ENCODE measurements around the gene MED29.

MED29 gene

GRCh38 chr19:39420769-39421168 is 29.6 kb downstream of the MED29 start:
- Histone ChIP-seq H3K79me2 (ENCODE audit: control insufficient read depth, insufficient read depth, low read length, unreplicated experiment) (peaks cover 3% of the 10 kb centered on the region), H2AFZ (ENCODE audit: low read length, unreplicated experiment) (no peak overlapping the region), H3K27me3 (ENCODE audit: insufficient read depth, low read length) (no peaks in the 10 kb centered on the region), H3K4me3 (ENCODE audit: low read depth, low read length) (no peak overlapping the region), H3K4me1 (ENCODE audit: control insufficient read depth, insufficient read depth, low read length, unreplicated experiment) (no peaks in the 10 kb centered on the region), H3K27ac (ENCODE audit: low read depth, low read length) (no peak overlapping the region), H3K36me3 (ENCODE audit: insufficient read depth, low read length) (peaks cover 5% of the 10 kb centered on the region; the same call in 1 of the 2 replicates)

GRCh38 chr19:39422020-39422419 is 30.8 kb downstream of the MED29 start:
- Histone ChIP-seq H3K36me3 (ENCODE audit: insufficient read depth, low read length) (peaks cover 5% of the 10 kb centered on the region; the same call in 1 of the 2 replicates), H3K4me3 (ENCODE audit: low read depth, low read length) (no peak overlapping the region), H2AFZ (ENCODE audit: low read length, unreplicated experiment) (no peak overlapping the region), H3K27me3 (ENCODE audit: insufficient read depth, low read length) (no peaks in the 10 kb centered on the region), H3K79me2 (ENCODE audit: control insufficient read depth, insufficient read depth, low read length, unreplicated experiment) (no peaks in the 10 kb centered on the region), H3K27ac (ENCODE audit: low read depth, low read length) (no peak overlapping the region), H3K4me1 (ENCODE audit: control insufficient read depth, insufficient read depth, low read length, unreplicated experiment) (no peaks in the 10 kb centered on the region)

- H3K36me3 ChIP-seq (ENCODE audit: insufficient read depth, low read length): peaks cover 5% of the 10 kb centered on the region; the same call in 1 of the 2 replicates
- no peak overlapping the region for H3K27ac ChIP-seq (ENCODE audit: low read depth, low read length)
- peaks cover 4% of the 10 kb centered on the region for H3K4me1 ChIP-seq (ENCODE audit: control insufficient read depth, insufficient read depth, low read length, unreplicated experiment)
Measured at GRCh38 chr19:39423258-39424086, 32.3 kb downstream of the MED29 start.

GRCh38 chr19:39424934-39425333 is 33.8 kb downstream of the MED29 start:
- Histone ChIP-seq H3K36me3 (ENCODE audit: insufficient read depth, low read length) (no peaks in the 10 kb centered on the region; the same call in 1 of the 2 replicates), H3K4me3 (ENCODE audit: low read depth, low read length) (no peak overlapping the region), H3K27ac (ENCODE audit: low read depth, low read length) (no peak overlapping the region), H3K27me3 (ENCODE audit: insufficient read depth, low read length) (no peaks in the 10 kb centered on the region), H3K4me1 (ENCODE audit: control insufficient read depth, insufficient read depth, low read length, unreplicated experiment) (peaks cover 8% of the 10 kb centered on the region), H3K79me2 (ENCODE audit: control insufficient read depth, insufficient read depth, low read length, unreplicated experiment) (no peaks in the 10 kb centered on the region), H2AFZ (ENCODE audit: low read length, unreplicated experiment) (no peak overlapping the region)

More at GRCh38 chr19:39423258-39424086, 32.3 kb downstream of the MED29 start:
- Histone ChIP-seq H3K27me3 (ENCODE audit: insufficient read depth, low read length) (no peaks in the 10 kb centered on the region), H2AFZ (ENCODE audit: low read length, unreplicated experiment) (no peak overlapping the region), H3K79me2 (ENCODE audit: control insufficient read depth, insufficient read depth, low read length, unreplicated experiment) (no peaks in the 10 kb centered on the region), H3K4me3 (ENCODE audit: low read depth, low read length) (no peak overlapping the region)

- Histone ChIP-seq H2AFZ (ENCODE audit: low read length, unreplicated experiment) (no peak overlapping the region), H3K27me3 (ENCODE audit: insufficient read depth, low read length) (no peaks in the 10 kb centered on the region), H3K36me3 (ENCODE audit: insufficient read depth, low read length) (no peaks in the 10 kb centered on the region; the same call in 1 of the 2 replicates), H3K79me2 (ENCODE audit: control insufficient read depth, insufficient read depth, low read length, unreplicated experiment) (no peaks in the 10 kb centered on the region), H3K27ac (ENCODE audit: low read depth, low read length) (no peak overlapping the region), H3K4me3 (ENCODE audit: low read depth, low read length) (no peak overlapping the region), H3K4me1 (ENCODE audit: control insufficient read depth, insufficient read depth, low read length, unreplicated experiment) (peaks cover 8% of the 10 kb centered on the region)
Measured at GRCh38 chr19:39425744-39426143, 34.6 kb downstream of the MED29 start.

- H3K79me2 ChIP-seq (ENCODE audit: control insufficient read depth, insufficient read depth, low read length, unreplicated experiment): no peaks in the 10 kb centered on the region
- no peaks in the 10 kb centered on the region for H3K27me3 ChIP-seq (ENCODE audit: insufficient read depth, low read length)
- no peak overlapping the region for H3K4me3 ChIP-seq (ENCODE audit: low read depth, low read length)
- H2AFZ ChIP-seq (ENCODE audit: low read length, unreplicated experiment): no peak overlapping the region
- no peak overlapping the region for H3K27ac ChIP-seq (ENCODE audit: low read depth, low read length)
- H3K4me1 ChIP-seq (ENCODE audit: control insufficient read depth, insufficient read depth, low read length, unreplicated experiment): peaks cover 8% of the 10 kb centered on the region
- H3K36me3 ChIP-seq (ENCODE audit: insufficient read depth, low read length): no peaks in the 10 kb centered on the region; the same call in 1 of the 2 replicates
Measured at GRCh38 chr19:39426170-39426569, 35.0 kb downstream of the MED29 start.

GRCh38 chr19:39427707-39428106 is 36.5 kb downstream of the MED29 start:
- Histone ChIP-seq H3K79me2 (ENCODE audit: control insufficient read depth, insufficient read depth, low read length, unreplicated experiment) (no peaks in the 10 kb centered on the region), H3K27me3 (ENCODE audit: insufficient read depth, low read length) (no peaks in the 10 kb centered on the region), H3K4me3 (ENCODE audit: low read depth, low read length) (no peak overlapping the region), H2AFZ (ENCODE audit: low read length, unreplicated experiment) (no peak overlapping the region), H3K27ac (ENCODE audit: low read depth, low read length) (no peak overlapping the region), H3K36me3 (ENCODE audit: insufficient read depth, low read length) (peaks cover 3% of the 10 kb centered on the region; the same call in 1 of the 2 replicates), H3K4me1 (ENCODE audit: control insufficient read depth, insufficient read depth, low read length, unreplicated experiment) (peaks cover 8% of the 10 kb centered on the region)

- no peaks in the 10 kb centered on the region for H3K27me3 ChIP-seq (ENCODE audit: insufficient read depth, low read length)
- no peak overlapping the region for H2AFZ ChIP-seq (ENCODE audit: low read length, unreplicated experiment)
- peaks cover 2% of the 10 kb centered on the region for H3K79me2 ChIP-seq (ENCODE audit: control insufficient read depth, insufficient read depth, low read length, unreplicated experiment)
- peaks cover 7% of the 10 kb centered on the region; the same call in 1 of the 2 replicates for H3K36me3 ChIP-seq (ENCODE audit: insufficient read depth, low read length)
- H3K4me1 ChIP-seq (ENCODE audit: control insufficient read depth, insufficient read depth, low read length, unreplicated experiment): peaks cover 9% of the 10 kb centered on the region
- H3K27ac ChIP-seq (ENCODE audit: low read depth, low read length): peak overlapping the region; percentile 29; the same call in 1 of the 2 replicates
- no peak overlapping the region for H3K4me3 ChIP-seq (ENCODE audit: low read depth, low read length)
Measured at GRCh38 chr19:39428283-39429112, 37.3 kb downstream of the MED29 start.

- Histone ChIP-seq H3K4me1 (ENCODE audit: control insufficient read depth, insufficient read depth, low read length, unreplicated experiment) (peaks cover 19% of the 10 kb centered on the region), H3K36me3 (ENCODE audit: insufficient read depth, low read length) (peaks cover 18% of the 10 kb centered on the region; the same call in 1 of the 2 replicates), H3K27me3 (ENCODE audit: insufficient read depth, low read length) (no peaks in the 10 kb centered on the region), H3K27ac (ENCODE audit: low read depth, low read length) (peak overlapping the region; percentile 19; the same call in 1 of the 2 replicates), H3K79me2 (ENCODE audit: control insufficient read depth, insufficient read depth, low read length, unreplicated experiment) (peaks cover 25% of the 10 kb centered on the region), H2AFZ (ENCODE audit: low read length, unreplicated experiment) (no peak overlapping the region), H3K4me3 (ENCODE audit: low read depth, low read length) (no peak overlapping the region)
Measured at GRCh38 chr19:39430675-39431593, 39.8 kb downstream of the MED29 start.

GRCh38 chr19:39432677-39433025 is 41.5 kb downstream of the MED29 start:
- peaks cover 19% of the 10 kb centered on the region for H3K4me1 ChIP-seq (ENCODE audit: control insufficient read depth, insufficient read depth, low read length, unreplicated experiment)
- H3K27me3 ChIP-seq (ENCODE audit: insufficient read depth, low read length): no peaks in the 10 kb centered on the region
- peaks cover 18% of the 10 kb centered on the region; the same call in 1 of the 2 replicates for H3K36me3 ChIP-seq (ENCODE audit: insufficient read depth, low read length)
- H2AFZ ChIP-seq (ENCODE audit: low read length, unreplicated experiment): no peak overlapping the region
- H3K27ac ChIP-seq (ENCODE audit: low read depth, low read length): no peak overlapping the region
- peaks cover 25% of the 10 kb centered on the region for H3K79me2 ChIP-seq (ENCODE audit: control insufficient read depth, insufficient read depth, low read length, unreplicated experiment)
- H3K4me3 ChIP-seq (ENCODE audit: low read depth, low read length): no peak overlapping the region

Measured in ACC112 (cell line).